IMR-90 (cell line): ENCODE data around the gene FAHD1.

Experiments
- CTCF ChIP-seq: conservative IDR thresholded peaks from 2 replicates; pipeline ENCODE4 v1.5.1; 2012; ENCODE audit warnings: mild to moderate bottlenecking, low read depth, low read length, improper control_type of control experiment
- ELK1 ChIP-seq: fragments of 150-350 bp; IDR thresholded peaks from 2 replicates; pipeline ENCODE4 v1.6.1; 2016; ENCODE audit warnings: low read depth, mild to moderate bottlenecking, low read length, moderate library complexity, borderline replicate concordance
- MAFK ChIP-seq: IDR thresholded peaks from 2 replicates; pipeline ENCODE4 v1.6.1; 2012; ENCODE audit warnings: low read depth, low read length, improper control_type of control experiment
- MXI1 ChIP-seq: IDR thresholded peaks from 2 replicates; pipeline ENCODE4 v1.6.1; 2012; ENCODE audit warnings: low read depth, mild to moderate bottlenecking, low read length, moderate library complexity, borderline replicate concordance
- POLR2A ChIP-seq: IDR thresholded peaks from 2 replicates; pipeline ENCODE4 v1.6.1; 2012; ENCODE audit warnings: mild to moderate bottlenecking, low read depth, low read length
- RAD21 ChIP-seq: IDR thresholded peaks from 2 replicates; pipeline ENCODE4 v1.6.1; 2012; ENCODE audit warnings: low read length, improper control_type of control experiment
- RCOR1 ChIP-seq: IDR thresholded peaks from 2 replicates; pipeline ENCODE4 v1.6.1; 2012; ENCODE audit warnings: mild to moderate bottlenecking, low read length, improper control_type of control experiment; ENCODE audit not compliant: insufficient replicate concordance
- RFX5 ChIP-seq: IDR thresholded peaks from 2 replicates; pipeline ENCODE4 v1.8.0; 2012; ENCODE audit warnings: low read depth, mild to moderate bottlenecking, low read length, moderate library complexity
- SMC3 ChIP-seq: fragments of 150-350 bp; IDR thresholded peaks from 2 replicates; pipeline ENCODE4 v1.6.1; 2016; ENCODE audit warnings: low read depth, mild to moderate bottlenecking, antibody characterized with exemption, low read length, moderate library complexity
- USF2 ChIP-seq: fragments of 150-350 bp; IDR thresholded peaks from 2 replicates; pipeline ENCODE4 v1.6.1; 2017; ENCODE audit warnings: mild to moderate bottlenecking, antibody characterized with exemption, low read length, low read depth

- TF ChIP-seq CTCF (no peak), ELK1 (no peak), RAD21 (no peak), POLR2A (no peak), RFX5 (no peak), USF2 (no peak), MXI1 (no peak), MAFK (no peak), RCOR1 (no peak), SMC3 (no peak)
These were observed 4.4 kb downstream of the FAHD1 start for GRCh38 chr16:1831186-1832075.
